Panc1 (cell line): ENCODE data around the gene DTX2. TPM values are rescaled to one million over a fixed set of nuclear protein-coding genes. Genes with fewer than 3 reads are reported as not detected.
"Not testable (repeated sequence)": the region's sequence is repeated elsewhere in the genome, so short reads cannot be mapped to it uniquely, and the experiment has no call there.

Experiments used
- ATAC-seq: fragments of 200-7000 bp; cut with Tn5 transposase; 2 replicates; pipeline ENCODE4 v1.9.1; 2020; ENCODE audit warnings: mild to moderate bottlenecking, moderate library complexity
- BruUV-seq: library from RNA; stranded (reverse); fragments of 400-500 nt; replicated peaks from 2 replicates; lab custom pipeline; 2021; lab: Mats Ljungman, UMichigan
- CTCF ChIA-PET: fragments of 300-600 bp; sonication (Branson Sonifier 250); formaldehyde crosslinking; loops from one replicate; lab custom pipeline; 2022; ENCODE audit warnings: antibody characterized with exemption; lab: Charles Lee
- POLR2A ChIA-PET: fragments of 300-600 bp; sonication (Branson Sonifier 250); formaldehyde crosslinking; loops from one replicate; lab custom pipeline; 2022; ENCODE audit warnings: antibody characterized with exemption; lab: Charles Lee
- DNase-seq: peaks from one replicate; pipeline ENCODE4 v3.0.0-alpha.2; 2010; ENCODE audit warnings: low read depth, low spot score
- H3K27ac ChIP-seq: 2 replicates; pipeline ENCODE4 v1.5.1; 2011; ENCODE audit warnings: mild to moderate bottlenecking, low read length, inconsistent platforms
- H3K27me3 ChIP-seq: fragments of 200-500 bp; sonication (Bioruptor generic); 2 replicates; pipeline ENCODE4 v1.6.0; 2014; ENCODE audit warnings: low read length, inconsistent platforms; ENCODE audit not compliant: control insufficient read depth, insufficient read depth
- H3K36me3 ChIP-seq: fragments of 200-500 bp; sonication (Bioruptor generic); 2 replicates; pipeline ENCODE4 v1.5.1; 2014; ENCODE audit warnings: inconsistent platforms, mild to moderate bottlenecking, low read length, moderate library complexity; ENCODE audit not compliant: control insufficient read depth, insufficient read depth
- H3K4me1 ChIP-seq: 2 replicates; pipeline ENCODE4 v1.5.1; 2011; ENCODE audit warnings: inconsistent platforms, mild to moderate bottlenecking, low read length, moderate library complexity; ENCODE audit not compliant: control insufficient read depth, insufficient read depth
- H3K4me3 ChIP-seq, 2 experiments: 2 replicates each; pipeline ENCODE4 v1.5.1; 2011 to 2012; ENCODE audit warnings: low read depth in 2 of 2, low read length in 2 of 2, mild to moderate bottlenecking in 2 of 2, inconsistent platforms in 1 of 2, moderate library complexity in 1 of 2
- H3K9me3 ChIP-seq: fragments of 200-500 bp; sonication (Bioruptor generic); 2 replicates; pipeline ENCODE4 v1.5.1; 2014; ENCODE audit warnings: low read depth, mild to moderate bottlenecking, inconsistent platforms, low read length, moderate library complexity; ENCODE audit not compliant: control insufficient read depth, insufficient read depth
- POLR2AphosphoS5 ChIP-seq: IDR thresholded peaks from 2 replicates; pipeline ENCODE4 v1.6.1; 2012; ENCODE audit warnings: mild to moderate bottlenecking, low read depth, low read length, moderate library complexity
- in situ Hi-C: cut with HindIII; loops from 2 replicates; pipeline ENCODE4 v1.10.0; 2016; ENCODE audit warnings: low sequenced_read_pairs, low pct_unique_long_range_greater_than_20kb
- intact Hi-C: fragments of 100-400 bp; cut with micrococcal nuclease; formaldehyde crosslinking; loops from one replicate; pipeline ENCODE4 v1.10.0; 2022; ENCODE audit not compliant: unreplicated experiment
- total RNA-seq: library from RNA; stranded (reverse); gene quantifications from one replicate; pipeline ENCODE4 v1.2.1, GENCODE V29; 2021; ENCODE audit not compliant: unreplicated experiment

The DTX2 gene
- total RNA-seq, 1 experiment from 2014 or later = 27.4 TPM

DNA sequence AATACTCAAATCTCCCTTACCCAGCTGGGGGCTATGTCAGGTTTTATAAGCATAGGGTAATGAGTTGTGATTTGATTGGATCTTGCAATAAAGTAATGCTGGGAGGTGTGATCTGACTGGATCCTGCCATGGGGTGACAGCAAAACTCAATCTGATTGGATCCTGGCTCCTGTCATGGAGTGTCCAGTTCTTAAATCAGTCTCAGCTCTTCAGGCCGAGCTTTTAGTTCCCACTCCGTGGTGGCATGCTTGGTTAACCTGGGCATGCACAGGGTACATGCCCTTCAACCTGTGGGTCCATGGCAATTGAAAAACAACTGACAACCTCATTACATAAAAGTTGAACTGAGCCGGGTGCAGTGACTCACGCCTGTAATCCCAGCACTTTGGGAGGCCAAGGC is 64.7 kb downstream of the DTX2 start:
- H3K27ac ChIP-seq, H3K9me3 ChIP-seq, BruUV-seq, CTCF ChIA-PET, H3K27me3 ChIP-seq, H3K36me3 ChIP-seq, H3K4me1 ChIP-seq, DNase-seq, ATAC-seq, intact Hi-C loops, POLR2A ChIA-PET, in situ Hi-C loops, H3K4me3 ChIP-seq: not testable (repeated sequence)

DNA sequence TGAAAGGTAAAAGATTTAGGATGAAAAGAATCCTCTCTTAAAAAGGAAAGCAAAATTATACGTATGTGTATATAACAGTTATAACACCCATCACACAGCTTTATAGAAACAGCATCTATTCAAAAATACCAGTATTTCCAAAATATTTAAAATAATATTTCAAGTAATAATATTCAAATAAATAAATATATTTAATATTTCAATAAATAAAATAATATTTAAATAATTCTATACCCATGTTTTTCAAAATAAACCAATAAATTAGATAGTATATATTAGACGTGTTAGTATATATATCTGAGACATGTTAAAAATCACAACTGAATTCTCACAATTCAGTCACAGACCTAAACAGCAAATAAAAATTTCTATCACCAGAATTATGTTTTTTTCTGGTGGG is 70.1 kb downstream of the DTX2 start:
- H3K4me3 ChIP-seq, ATAC-seq, BruUV-seq, intact Hi-C loops, H3K27ac ChIP-seq, H3K9me3 ChIP-seq, POLR2A ChIA-PET, in situ Hi-C loops, H3K27me3 ChIP-seq, H3K36me3 ChIP-seq, DNase-seq, H3K4me1 ChIP-seq, CTCF ChIA-PET: not testable (repeated sequence)

DNA sequence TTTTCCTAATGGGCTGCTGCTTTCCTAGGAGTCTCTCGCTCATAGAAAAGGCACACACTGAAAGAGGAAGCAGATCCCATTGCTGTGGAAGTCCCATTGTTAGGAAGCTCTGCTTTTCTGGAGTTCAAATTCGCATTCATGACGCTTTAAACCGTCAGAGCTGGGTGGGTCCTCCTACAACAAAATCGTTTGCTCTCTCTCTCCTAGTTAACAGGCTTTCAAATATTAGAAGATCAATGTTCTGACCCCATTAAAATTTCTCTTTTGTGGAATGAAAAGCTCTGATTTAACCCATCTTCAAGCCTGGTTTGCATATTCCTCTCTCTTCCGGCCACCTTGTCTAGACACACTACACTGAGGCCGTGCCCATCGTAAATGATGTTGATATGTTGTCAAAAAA is 81.7 kb downstream of the DTX2 start, which contains the start of gene SPDYE16:
Gene SPDYE16, minus strand, starts transcription at position 101 of the 400 bp plus-strand sequence. CDS start 1,838 bp downstream, outside the sequence.
- H3K36me3 ChIP-seq, POLR2A ChIA-PET, H3K4me1 ChIP-seq, ATAC-seq, intact Hi-C loops, H3K9me3 ChIP-seq, DNase-seq, H3K4me3 ChIP-seq, BruUV-seq, H3K27me3 ChIP-seq, CTCF ChIA-PET, H3K27ac ChIP-seq, in situ Hi-C loops: not testable (repeated sequence)

DNA sequence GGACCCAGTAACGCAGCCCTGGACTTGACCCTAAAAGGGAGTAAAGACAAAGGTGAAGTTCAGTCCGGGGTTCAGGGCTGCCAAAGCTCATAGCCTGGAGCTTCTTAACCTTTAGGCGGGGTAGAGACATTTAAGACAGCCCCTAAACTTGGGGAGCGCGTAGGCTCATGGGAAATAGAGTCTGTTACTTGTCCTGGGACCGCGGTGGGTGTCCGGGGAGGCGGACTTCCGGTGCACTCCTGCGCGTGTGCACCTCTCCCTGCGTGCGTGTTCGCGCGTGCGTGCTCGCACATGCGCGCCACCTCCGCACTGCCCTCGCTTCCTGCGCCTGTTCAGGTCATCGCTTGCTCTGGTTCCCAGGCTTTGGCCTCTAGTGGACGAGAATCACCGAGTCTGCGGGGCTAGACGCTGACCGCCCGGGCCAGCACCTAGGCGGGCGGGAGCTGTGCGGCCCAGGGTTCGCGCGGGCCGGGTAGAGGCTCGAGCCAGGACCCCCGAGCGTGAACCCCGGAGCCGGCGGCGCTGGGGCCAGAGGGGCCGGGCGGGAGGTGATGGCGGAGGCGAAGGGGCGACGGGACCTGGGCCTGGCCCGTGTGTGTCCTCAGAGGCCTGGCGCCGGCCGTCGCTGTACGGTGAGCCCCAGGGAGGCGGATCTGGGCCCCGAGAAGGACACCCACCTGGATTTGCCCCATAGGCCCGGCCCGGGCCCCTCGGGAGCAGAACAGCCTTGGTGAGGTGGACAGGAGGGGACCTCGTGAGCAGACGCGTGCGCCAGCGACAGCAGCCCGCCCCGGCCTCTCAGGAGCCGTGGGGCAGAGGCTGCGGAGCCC is 87.7 kb downstream of the DTX2 start:
- H3K9me3 ChIP-seq, POLR2A ChIA-PET, in situ Hi-C loops, H3K4me1 ChIP-seq, H3K36me3 ChIP-seq, intact Hi-C loops, CTCF ChIA-PET, H3K27me3 ChIP-seq, BruUV-seq: not testable (repeated sequence)
- Histone ChIP-seq H3K4me3 (peak overlapping the region; percentile 69 to 76), H3K27ac (peak overlapping the region; percentile 81)
- TF ChIP-seq POLR2AphosphoS5 = peak; percentile 52; the same call in 1 of the 2 replicates
- peak; percentile 66 for DNase-seq
- ATAC-seq = peak; percentile 100

DNA sequence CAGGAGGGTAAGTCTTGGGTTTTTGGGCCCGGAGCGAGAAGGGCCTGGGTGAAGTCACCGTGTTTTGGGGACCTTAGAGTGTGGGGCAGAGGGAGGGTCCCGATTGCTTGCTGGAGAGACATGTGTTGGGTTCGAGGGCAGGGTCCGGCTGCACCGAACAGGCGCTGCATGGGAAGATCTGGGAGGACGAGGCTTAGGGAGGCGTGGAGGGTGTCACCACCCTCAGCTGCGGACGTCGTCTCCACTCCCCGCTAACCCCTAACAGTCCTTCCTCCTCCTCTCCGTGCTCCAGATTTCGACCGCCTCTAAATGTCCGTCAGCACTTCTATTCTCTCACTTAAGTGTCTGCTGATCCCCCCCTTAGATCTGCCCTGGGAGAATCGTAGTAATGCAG is 88.3 kb downstream of the DTX2 start:
- H3K36me3 ChIP-seq, H3K9me3 ChIP-seq, CTCF ChIA-PET, H3K4me1 ChIP-seq, POLR2A ChIA-PET, DNase-seq, BruUV-seq, intact Hi-C loops, H3K27me3 ChIP-seq, ATAC-seq, in situ Hi-C loops: not testable (repeated sequence)
- H3K4me3 ChIP-seq = peak overlapping the region; percentile 69 to 76
- H3K27ac ChIP-seq = peak overlapping the region; percentile 81

DNA sequence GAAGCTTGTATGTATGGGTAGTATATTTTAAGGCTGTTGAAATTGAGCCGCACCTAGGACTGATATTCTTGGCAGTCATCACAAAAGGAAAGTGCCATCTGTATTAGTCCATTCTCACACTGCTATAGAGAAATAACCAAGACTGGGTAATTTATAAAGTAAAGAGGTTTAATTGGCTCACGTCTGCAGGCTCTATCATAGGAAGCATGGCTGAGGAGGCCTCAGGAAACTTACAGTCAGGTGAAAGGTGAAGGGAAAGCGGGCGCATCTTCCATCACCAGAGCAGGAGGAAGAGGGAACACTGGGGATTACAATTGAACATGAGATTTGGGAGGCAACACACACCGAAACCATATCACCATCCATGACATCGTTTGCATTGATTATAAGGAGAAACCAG is 90.5 kb downstream of the DTX2 start:
- H3K27me3 ChIP-seq, H3K27ac ChIP-seq, CTCF ChIA-PET, BruUV-seq, DNase-seq, ATAC-seq, in situ Hi-C loops, H3K9me3 ChIP-seq, POLR2A ChIA-PET, H3K4me3 ChIP-seq, intact Hi-C loops, H3K4me1 ChIP-seq, H3K36me3 ChIP-seq: not testable (repeated sequence)
